Endometrial microvascular endothelial cells (primary cell): ENCODE measurements around the gene CCNT1. TPM values are rescaled to one million over a fixed set of nuclear protein-coding genes. Genes with fewer than 3 reads are reported as not detected.
"Not testable (repeated sequence)": the region's sequence is repeated elsewhere in the genome, so short reads cannot be mapped to it uniquely, and the experiment has no call there.

Source experiments
- in situ Hi-C: cut with HindIII; loops from 2 replicates; pipeline ENCODE4 v1.10.0; 2017; ENCODE audit warnings: low sequenced_read_pairs, low pct_unique_long_range_greater_than_20kb; ENCODE audit errors: inconsistent ontology term
- total RNA-seq: library from RNA; depleted of rRNA; stranded (reverse); fragments of >200 nt; gene quantifications from one replicate; pipeline ENCODE4 v1.2.3, GENCODE V29; 2015; ENCODE audit errors: inconsistent ontology term

The CCNT1 gene
- total RNA-seq, 1 donor from 2014 or later, result 14.6 TPM

DNA sequence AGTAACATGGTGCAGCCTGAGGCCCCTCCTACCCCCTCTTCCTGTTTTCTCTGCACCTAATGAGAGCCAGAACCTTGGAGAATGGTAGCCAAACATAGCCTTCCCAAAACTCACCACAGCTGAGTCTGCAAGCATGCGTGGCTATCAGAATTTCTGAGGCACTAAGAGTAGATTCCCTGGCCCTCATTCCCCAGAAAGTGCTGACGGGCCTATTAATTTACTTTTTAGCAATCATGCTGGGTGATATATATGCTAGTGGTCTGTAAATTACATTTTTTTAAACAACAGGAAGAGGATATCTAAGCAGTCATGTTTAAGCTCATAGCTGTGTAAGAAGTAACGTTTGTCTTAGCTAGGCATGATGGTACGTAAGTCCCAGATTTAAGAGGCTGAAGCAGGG lies 64.8 kb downstream of the CCNT1 start:
- in situ Hi-C loops, result no loop called here

DNA sequence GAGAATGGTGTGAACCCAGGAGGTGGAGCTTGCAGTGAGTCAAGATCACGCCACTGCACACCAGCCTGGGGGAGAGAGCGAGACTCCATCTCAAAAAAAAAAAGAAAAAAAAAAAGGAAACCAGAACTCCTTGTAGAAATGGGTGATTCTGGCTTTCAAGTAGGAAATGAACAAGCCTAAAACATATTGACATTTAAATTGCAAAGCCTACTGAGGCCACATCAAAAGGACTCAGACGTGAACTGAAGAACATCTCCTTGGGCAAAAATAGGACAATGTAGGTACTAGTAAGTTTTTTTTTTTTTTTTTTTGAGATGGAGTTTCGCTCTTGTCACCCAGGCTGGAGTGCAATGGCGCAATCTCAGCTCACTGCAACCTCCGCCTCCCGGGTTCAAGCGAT lies 71.2 kb downstream of the CCNT1 start:
- in situ Hi-C loops, result not testable (repeated sequence)

DNA sequence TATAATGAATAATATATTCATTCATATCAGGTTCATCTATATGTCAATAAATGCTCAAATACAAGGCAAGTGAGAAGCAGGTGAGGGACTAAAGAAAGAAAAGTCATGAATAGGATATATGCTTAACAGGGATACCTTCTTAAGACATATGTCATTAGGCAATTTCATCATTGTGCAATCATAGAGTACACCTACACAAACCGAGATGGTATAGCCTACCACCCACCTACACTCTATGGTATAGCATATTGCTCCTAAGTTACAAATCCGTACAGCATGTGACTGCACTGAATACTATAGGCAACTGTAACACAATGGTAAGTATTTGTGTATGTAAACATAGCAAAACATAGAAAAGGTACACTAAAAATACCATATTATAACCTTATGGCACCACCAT lies 73.5 kb downstream of the CCNT1 start:
- in situ Hi-C loops, result no loop called here

DNA sequence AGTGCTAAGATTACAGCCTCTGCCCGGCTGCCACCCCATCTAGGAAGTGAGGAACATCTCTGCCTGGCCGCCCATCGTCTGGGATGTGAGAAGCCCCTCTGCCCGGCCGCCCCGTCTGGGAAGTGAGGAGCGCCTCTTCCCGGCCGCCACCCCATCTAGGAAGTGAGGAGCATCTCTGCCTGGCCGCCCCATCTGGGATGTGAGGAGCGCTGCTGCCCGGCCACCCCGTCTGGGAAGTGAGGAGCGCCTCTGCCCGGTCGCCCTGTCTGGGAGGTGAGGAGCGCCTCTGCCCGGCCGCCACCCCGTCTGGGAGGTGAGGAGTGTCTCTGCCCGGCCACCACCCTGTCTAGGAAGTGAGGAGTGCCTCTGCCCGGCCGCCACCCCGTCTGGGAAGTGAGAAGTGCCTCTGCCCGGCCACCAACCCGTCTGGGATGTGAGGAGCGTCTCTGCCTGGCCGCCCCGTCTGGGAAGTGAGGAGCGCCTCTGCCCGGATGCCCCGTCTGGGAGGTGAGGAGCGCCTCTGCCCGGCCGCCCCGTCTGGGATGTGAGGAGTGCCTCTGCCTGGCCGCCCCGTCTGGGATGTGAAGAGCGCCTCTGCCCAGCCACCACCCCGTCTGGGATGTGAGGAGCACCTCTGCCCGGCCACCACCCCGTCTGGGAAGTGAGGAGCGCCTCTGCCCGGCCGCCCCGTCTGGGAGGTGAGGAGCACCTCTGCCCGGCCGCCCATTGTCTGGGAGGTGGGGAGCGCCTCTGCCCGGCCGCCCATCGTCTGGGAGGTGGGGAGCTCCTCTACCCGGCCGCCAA lies 74.6 kb downstream of the CCNT1 start:
- in situ Hi-C loops, result not testable (repeated sequence)

DNA sequence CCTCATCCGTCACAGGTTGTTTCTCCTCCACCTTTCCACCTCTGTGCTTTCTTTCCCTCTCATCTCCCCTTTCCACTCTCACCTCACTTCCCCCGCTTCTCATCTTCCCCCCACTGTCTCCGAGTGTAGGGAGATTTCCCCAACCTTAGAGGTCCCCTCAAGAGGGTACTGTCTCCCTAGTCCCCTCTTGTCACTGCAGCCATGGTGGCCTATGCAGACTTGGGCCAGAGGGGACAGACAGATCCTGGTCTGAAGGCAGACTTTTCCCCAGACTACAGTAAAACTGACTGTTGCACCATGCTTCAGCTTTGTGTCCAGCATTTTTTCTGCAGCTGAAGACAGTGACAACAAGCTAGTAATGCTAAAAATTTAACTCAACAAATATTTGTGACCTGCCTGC lies 75.7 kb downstream of the CCNT1 start:
- in situ Hi-C loops, result no loop called here

DNA sequence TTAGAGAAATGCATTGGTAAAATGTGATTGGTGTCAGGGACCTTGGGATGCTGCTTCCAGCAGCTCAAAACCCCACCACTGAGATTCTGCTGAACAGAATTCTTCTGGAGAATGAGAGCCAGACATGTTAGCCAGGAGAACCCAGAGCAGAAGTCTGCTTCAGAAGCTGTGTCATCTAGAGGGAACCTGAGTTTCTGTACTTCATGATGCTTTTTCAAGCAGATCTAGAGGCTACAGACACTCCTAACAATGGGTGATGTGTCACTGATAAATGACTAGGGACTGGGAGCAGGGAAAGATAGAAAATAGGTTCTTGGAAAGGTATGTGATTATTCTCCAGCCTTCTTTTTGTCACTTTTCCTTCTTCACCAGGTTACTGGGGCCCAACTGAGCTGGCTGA lies 76.1 kb downstream of the CCNT1 start:
- in situ Hi-C loops, result no loop called here

Other genes starting within 250 kb of the CCNT1 start
- not detected for gene ANP32D, start 244.1 kb downstream of the CCNT1 start, total RNA-seq
- gene C12orf54, start 234.2 kb downstream of the CCNT1 start, total RNA-seq, result not detected
- not detected for gene OR8S1, start 191.1 kb downstream of the CCNT1 start, total RNA-seq
- not detected for gene LALBA, start 146.7 kb downstream of the CCNT1 start, total RNA-seq
- gene KANSL2, start 34.5 kb downstream of the CCNT1 start, total RNA-seq, result 41.0 TPM
- 15.6 TPM for gene ADCY6, start 72.4 kb upstream of the CCNT1 start, total RNA-seq
- 12.1 TPM for gene CACNB3, start 101.8 kb upstream of the CCNT1 start, total RNA-seq
- 86.7 TPM for gene DDX23, start 135.5 kb upstream of the CCNT1 start, total RNA-seq
- 4.2 TPM for gene RND1, start 149.2 kb upstream of the CCNT1 start, total RNA-seq
- gene FKBP11, start 208.8 kb upstream of the CCNT1 start, total RNA-seq, result 53.0 TPM
- 114 TPM for gene ARF3, start 240.8 kb upstream of the CCNT1 start, total RNA-seq